ENCODE data around the gene SLC2A8. TPM values are rescaled to one million over a fixed set of nuclear protein-coding genes. Genes with fewer than 3 reads are reported as not detected.

Gene SLC2A8
- total and polyA plus RNA-seq, 4 experiments from 2014 or later = 1.1 to 3.2 (median 2.2) TPM

- H3K27ac ChIP-seq (ENCODE audit: low read depth, low read length) = peak overlapping the region; percentile 83
- H3K9me3 ChIP-seq (ENCODE audit: control insufficient read depth in 1 of 2, low read length in 2 of 2) = no peaks in the 10 kb centered on the region
- Mint-ChIP-seq H3K27me3 (no peaks in the 10 kb centered on the region), H3K27ac (peak overlapping the region; percentile 95 to 98 (median 96)), H3K4me1 (peaks cover 27 to 62% (median 38%) of the 10 kb centered on the region in 4 donors), H3K4me3 (peak overlapping the region; percentile 95 to 99 (median 96)), H3K36me3 (peaks cover 37 to 66% of the 10 kb centered on the region in 2 donors), H3K9me3 (peaks cover 0 to 3% (median 0%) of the 10 kb centered on the region in 8 donors)
- DNase-seq = peak in 1 of 5 donors; percentile 22
- ChIA-PET CTCF (ENCODE audit: partially characterized antibody) (interaction anchor here (0.9 to 1.4 kb wide), 4 partner anchors 11 to 139 kb away, joined by 3 to 6 read pairs (median 6); partner anchors contain the start of gene SLC2A8), POLR2A (ENCODE audit: partially characterized antibody) (interaction anchor here (0.8 to 4.1 kb wide), 39 partner anchors 10 to 800 kb away, joined by 3 to 67 read pairs (median 5); partner anchors contain the start of genes PTRH1, RALGPS1, SH2D3C and SLC2A8)
- peaks cover 29% of the 10 kb centered on the region for H3K4me1 ChIP-seq (ENCODE audit: insufficient read depth, low read length)
- intact Hi-C loops (cut with micrococcal nuclease) = loop anchor here (2.0 to 5.0 kb wide), 8 partner anchors 54 to 334 kb away; partner anchors contain the start of genes PTRH1, SLC2A8, TOR2A and TTC16
- peaks cover 42% of the 10 kb centered on the region for H3K36me3 ChIP-seq (ENCODE audit: insufficient read depth, low read length)
- no peaks in the 10 kb centered on the region for H3K27me3 ChIP-seq (ENCODE audit: insufficient read depth, low read length)
- peak overlapping the region; percentile 86 to 97 for H3K4me3 ChIP-seq (ENCODE audit: low read length in 2 of 2)
Measured at GRCh38 chr9:127450243-127450760, 53.3 kb downstream of the SLC2A8 start.

GRCh38 chr9:127450830-127451607 is 54.0 kb downstream of the SLC2A8 start, which contains the start of the genes LRSAM1 and RPL12:
Gene LRSAM1 (plus strand): TSS chr9:127451510. CDS start chr9:127454528, 3,018 bp downstream.
Gene RPL12 (minus strand): TSS chr9:127451406. CDS start chr9:127451317, 89 bp downstream.
- Histone ChIP-seq H3K27ac (ENCODE audit: low read depth, low read length) (peak within 1 kb of the TSS; percentile 83), H3K4me3 (ENCODE audit: low read length in 2 of 2) (peak within 1 kb of the TSS; percentile 86 to 97), H3K27me3 (ENCODE audit: insufficient read depth, low read length) (no peaks in the 10 kb centered on the region), H3K36me3 (ENCODE audit: insufficient read depth, low read length) (peaks cover 41% of the 10 kb centered on the region), H3K9me3 (ENCODE audit: control insufficient read depth in 1 of 2, low read length in 2 of 2) (no peaks in the 10 kb centered on the region), H3K4me1 (ENCODE audit: insufficient read depth, low read length) (peaks cover 29% of the 10 kb centered on the region)
- ChIA-PET CTCF (ENCODE audit: partially characterized antibody) (interaction anchor here (0.7 to 1.4 kb wide), 5 partner anchors 12 to 235 kb away, joined by 3 to 6 read pairs (median 4); no protein-coding TSS in a partner anchor), POLR2A (ENCODE audit: partially characterized antibody) (interaction anchor here (0.6 to 4.1 kb wide), 46 partner anchors 8 to 799 kb away, joined by 3 to 67 read pairs (median 4); partner anchors contain the start of genes CDK9, PTRH1, RALGPS1 and SH2D3C)
- H3K9me3 Mint-ChIP-seq = peaks cover 0 to 3% (median 0%) of the 10 kb centered on the region in 8 donors
- H3K36me3 Mint-ChIP-seq = peaks cover 36 to 64% of the 10 kb centered on the region in 2 donors
- peaks cover 27 to 62% (median 36%) of the 10 kb centered on the region in 4 donors for H3K4me1 Mint-ChIP-seq
- H3K27ac Mint-ChIP-seq = peak within 1 kb of the TSS; percentile 95 to 98 (median 96)
- H3K27me3 Mint-ChIP-seq = no peaks in the 10 kb centered on the region
- DNase-seq = peak; percentile 96 to 99 (median 97)
- intact Hi-C loops (cut with micrococcal nuclease) = loop anchor here (1.0 to 5.0 kb wide), 9 partner anchors 27 to 334 kb away; partner anchors contain the start of genes PTRH1, SLC2A8, TOR2A and TTC16
- peak within 1 kb of the TSS; percentile 95 to 99 (median 96) for H3K4me3 Mint-ChIP-seq

- no peaks in the 10 kb centered on the region for H3K27me3 ChIP-seq (ENCODE audit: insufficient read depth, low read length)
- ChIA-PET CTCF (ENCODE audit: partially characterized antibody) (interaction anchor here (0.7 to 1.3 kb wide), 3 partner anchors 133 to 235 kb away, joined by 3 to 4 read pairs (median 4); no protein-coding TSS in a partner anchor), POLR2A (ENCODE audit: partially characterized antibody) (interaction anchor here (0.6 to 4.1 kb wide), 38 partner anchors 8 to 799 kb away, joined by 3 to 67 read pairs (median 5); partner anchors contain the start of genes CDK9, PTRH1, RALGPS1 and SH2D3C)
- peak overlapping the region; percentile 95 to 99 (median 96) for H3K4me3 Mint-ChIP-seq
- peaks cover 27 to 57% (median 36%) of the 10 kb centered on the region in 4 donors for H3K4me1 Mint-ChIP-seq
- peak overlapping the region; percentile 86 to 97 for H3K4me3 ChIP-seq (ENCODE audit: low read length in 2 of 2)
- H3K9me3 ChIP-seq (ENCODE audit: control insufficient read depth in 1 of 2, low read length in 2 of 2) = no peaks in the 10 kb centered on the region
- peaks cover 0 to 3% (median 0%) of the 10 kb centered on the region in 8 donors for H3K9me3 Mint-ChIP-seq
- H3K36me3 ChIP-seq (ENCODE audit: insufficient read depth, low read length) = peaks cover 37% of the 10 kb centered on the region
- peak overlapping the region; percentile 95 to 98 (median 96) for H3K27ac Mint-ChIP-seq
- peaks cover 31 to 59% of the 10 kb centered on the region in 2 donors for H3K36me3 Mint-ChIP-seq
- DNase-seq = no peak
- no peaks in the 10 kb centered on the region for H3K27me3 Mint-ChIP-seq
- peaks cover 29% of the 10 kb centered on the region for H3K4me1 ChIP-seq (ENCODE audit: insufficient read depth, low read length)
- H3K27ac ChIP-seq (ENCODE audit: low read depth, low read length) = peak overlapping the region; percentile 83
- intact Hi-C loops (cut with micrococcal nuclease) = loop anchor here (1.0 to 5.0 kb wide), 9 partner anchors 27 to 333 kb away; partner anchors contain the start of genes PTRH1, SLC2A8, TOR2A and TTC16
Measured at GRCh38 chr9:127451608-127451857, 54.6 kb downstream of the SLC2A8 start.

- H3K27me3 ChIP-seq (ENCODE audit: insufficient read depth, low read length) = no peaks in the 10 kb centered on the region
- H3K9me3 ChIP-seq (ENCODE audit: control insufficient read depth in 1 of 2, low read length in 2 of 2) = no peaks in the 10 kb centered on the region
- H3K4me1 ChIP-seq (ENCODE audit: insufficient read depth, low read length) = peaks cover 29% of the 10 kb centered on the region
- peak overlapping the region; percentile 86 to 97 for H3K4me3 ChIP-seq (ENCODE audit: low read length in 2 of 2)
- H3K27me3 Mint-ChIP-seq = no peaks in the 10 kb centered on the region
- ChIA-PET POLR2A (ENCODE audit: partially characterized antibody) (interaction anchor here (0.6 to 4.1 kb wide), 33 partner anchors 8 to 798 kb away, joined by 3 to 67 read pairs (median 6); partner anchors contain the start of genes CDK9, PTRH1, RALGPS1 and SLC2A8), CTCF (ENCODE audit: partially characterized antibody) (interaction anchor here (0.7 to 1.3 kb wide), 2 partner anchors 133 to 228 kb away, joined by 3 to 4 read pairs; no protein-coding TSS in a partner anchor)
- H3K4me3 Mint-ChIP-seq = peak overlapping the region; percentile 95 to 99 (median 96)
- peaks cover 27 to 54% (median 36%) of the 10 kb centered on the region in 4 donors for H3K4me1 Mint-ChIP-seq
- intact Hi-C loops (cut with micrococcal nuclease) = loop anchor here (1.0 to 5.0 kb wide), 9 partner anchors 28 to 333 kb away; partner anchors contain the start of genes PTRH1, SLC2A8, TOR2A and TTC16
- H3K27ac ChIP-seq (ENCODE audit: low read depth, low read length) = peak overlapping the region; percentile 83
- peaks cover 32% of the 10 kb centered on the region for H3K36me3 ChIP-seq (ENCODE audit: insufficient read depth, low read length)
- peak; percentile 23 to 62 (median 31) for DNase-seq
- H3K36me3 Mint-ChIP-seq = peaks cover 28 to 56% of the 10 kb centered on the region in 2 donors
- H3K9me3 Mint-ChIP-seq = peaks cover 0 to 3% (median 0%) of the 10 kb centered on the region in 8 donors
- H3K27ac Mint-ChIP-seq = peak overlapping the region; percentile 95 to 98 (median 96)
Measured at GRCh38 chr9:127451858-127452656, 55.1 kb downstream of the SLC2A8 start.

GRCh38 chr9:127452691-127453090 is 55.7 kb downstream of the SLC2A8 start:
- H3K4me1 Mint-ChIP-seq = peaks cover 28 to 51% (median 36%) of the 10 kb centered on the region in 4 donors
- intact Hi-C loops (cut with micrococcal nuclease) = loop anchor here (5.0 kb wide), 1 partner anchor 265 kb away; the partner anchor contains the start of genes PTRH1 and TTC16

More at GRCh38 chr9:127452691-127453090, 55.7 kb downstream of the SLC2A8 start:
- peaks cover 25% of the 10 kb centered on the region for H3K36me3 ChIP-seq (ENCODE audit: insufficient read depth, low read length)
- CTCF ChIA-PET (ENCODE audit: partially characterized antibody) = no interaction called here
- no peak for DNase-seq
- Mint-ChIP-seq H3K4me3 (peak overlapping the region; percentile 70 to 99 (median 96)), H3K27ac (peak overlapping the region in 2 of 7 donors; percentile 35 to 97), H3K9me3 (peaks cover 0 to 3% (median 0%) of the 10 kb centered on the region in 8 donors), H3K36me3 (peaks cover 28 to 56% of the 10 kb centered on the region in 2 donors), H3K27me3 (no peaks in the 10 kb centered on the region)
- H3K4me3 ChIP-seq (ENCODE audit: low read length in 2 of 2) = peak overlapping the region; percentile 86 to 97
- POLR2A ChIA-PET (ENCODE audit: partially characterized antibody) = interaction anchor here (0.9 to 4.1 kb wide), 4 partner anchors 9 to 227 kb away, joined by 3 to 67 read pairs (median 38); partner anchors contain the start of gene ZNF79
- H3K27ac ChIP-seq (ENCODE audit: low read depth, low read length) = no peak overlapping the region
- no peaks in the 10 kb centered on the region for H3K9me3 ChIP-seq (ENCODE audit: control insufficient read depth in 1 of 2, low read length in 2 of 2)
- H3K27me3 ChIP-seq (ENCODE audit: insufficient read depth, low read length) = no peaks in the 10 kb centered on the region
- peaks cover 29% of the 10 kb centered on the region for H3K4me1 ChIP-seq (ENCODE audit: insufficient read depth, low read length)

Measured in CD4-positive, alpha-beta memory T cell (primary cell).